K562 (cell line): ENCODE results near the gene CDC23.

Experiments used
- CHAMP1 ChIP-seq: fragments of 450-650 bp; IDR thresholded peaks from 2 replicates; pipeline ENCODE4 v1.6.1; 2016; ENCODE audit warnings: mild to moderate bottlenecking
- EP300 ChIP-seq: IDR thresholded peaks from 2 replicates; pipeline ENCODE4 v1.6.1; 2012; ENCODE audit warnings: low read length, improper control_type of control experiment
- EZH2 ChIP-seq: IDR thresholded peaks from 2 replicates; pipeline ENCODE4 v1.6.1; 2012; ENCODE audit warnings: low read depth, mild to moderate bottlenecking, inconsistent platforms, low read length, borderline replicate concordance
- HINFP ChIP-seq: fragments of 450-650 bp; conservative IDR thresholded peaks from 2 replicates; pipeline ENCODE4 v1.6.1; 2016; ENCODE audit warnings: missing genetic modification characterization, low read depth, mild to moderate bottlenecking, control low read depth, missing compliant biosample characterization
- MXI1 ChIP-seq: IDR thresholded peaks from 2 replicates; pipeline ENCODE4 v1.6.1; 2011; ENCODE audit warnings: low read depth, mild to moderate bottlenecking, improper control_type of control experiment, low read length
- POLR2AphosphoS5 ChIP-seq: IDR thresholded peaks from 2 replicates; pipeline ENCODE4 v1.6.1; 2011; ENCODE audit warnings: mild to moderate bottlenecking, low read depth, low read length, moderate library complexity; ENCODE audit not compliant: control insufficient read depth, insufficient read depth
- RAD21 ChIP-seq, 2 experiments: fragments of 250-450 bp in 1 of 2; fragments of 450-650 bp in 1 of 2; sonication (Bioruptor Pico) in 1 of 2; formaldehyde crosslinking in 1 of 2; IDR thresholded peaks in 1 of 2; conservative IDR thresholded peaks in 1 of 2; 2 replicates each; pipeline versions ENCODE4 v1.4.0 to v1.8.0; 2020 to 2022; ENCODE audit warnings: mild to moderate bottlenecking in 2 of 2, moderate library complexity in 1 of 2
- REST ChIP-seq, 2 experiments: fragments of 450-650 bp; formaldehyde crosslinking in 1 of 2; IDR thresholded peaks; 2 replicates each; pipeline versions ENCODE4 v1.4.0 to v1.6.1; 2014 to 2020; ENCODE audit warnings: mild to moderate bottlenecking in 2 of 2, borderline replicate concordance in 1 of 2, low read depth in 1 of 2
- SP2 ChIP-seq: IDR thresholded peaks from 2 replicates; pipeline ENCODE4 v1.6.1; 2011; ENCODE audit warnings: mild to moderate bottlenecking, low read depth, low read length, moderate library complexity; ENCODE audit not compliant: poor library complexity, severe bottlenecking; ENCODE audit errors: extremely low read depth
- ZBTB7A ChIP-seq: IDR thresholded peaks from 2 replicates; pipeline ENCODE4 v1.6.1; 2011; ENCODE audit warnings: low read depth, mild to moderate bottlenecking, low read length, moderate library complexity, borderline replicate concordance; ENCODE audit not compliant: control insufficient read depth
- ZFX ChIP-seq: sonication (generic); formaldehyde crosslinking; IDR thresholded peaks from 2 replicates; pipeline ENCODE4 v1.8.0; 2022; ENCODE audit warnings: mild to moderate bottlenecking, missing genetic modification reagents, moderate library complexity
- ZNF263 ChIP-seq: sonication (generic); formaldehyde crosslinking; IDR thresholded peaks from 2 replicates; pipeline ENCODE4 v1.8.0; 2022; ENCODE audit warnings: mild to moderate bottlenecking, missing genetic modification reagents, borderline replicate concordance
- ZNF583 ChIP-seq: fragments of 250-450 bp; sonication (Bioruptor Pico); IDR thresholded peaks from 2 replicates; pipeline ENCODE4 v1.4.0; 2020

- TF ChIP-seq SP2, result no peak
- no peak for TF ChIP-seq EP300
- TF ChIP-seq HINFP (tag), result no peak
- no peak for TF ChIP-seq MXI1
- TF ChIP-seq ZNF583 (CRISPR knock-in tag), result no peak
- no peak for TF ChIP-seq ZNF263 (CRISPR knock-in tag)
- TF ChIP-seq CHAMP1, result no peak
- no peak for TF ChIP-seq POLR2AphosphoS5
- no peak for TF ChIP-seq ZFX (CRISPR knock-in tag)
- no peak for TF ChIP-seq RAD21 (CRISPR knock-in tag; conservative IDR thresholded peaks at IDR 0.05 in 1 of 2, IDR thresholded peaks at IDR 0.05 in 1 of 2)
- TF ChIP-seq ZBTB7A, result no peak
- TF ChIP-seq EZH2, result no peak
- no peak for TF ChIP-seq REST (IDR thresholded peaks at IDR 0.05; ENCODE audit: borderline replicate concordance)
- no peak for TF ChIP-seq REST (CRISPR knock-in tag; IDR thresholded peaks at IDR 0.05; ENCODE audit: low read depth)
Measured at GRCh38 chr5:138216799-138217198, 3.7 kb upstream of the CDC23 start.
